ENCODE data around the gene TRIM36. TPM values are rescaled to one million over a fixed set of nuclear protein-coding genes. Genes with fewer than 3 reads are reported as not detected.
A peak's percentile ranks its signal among the peaks of the same experiment; 100 is the strongest.

Gene TRIM36
- total RNA-seq, 3 donors from 2014 or later, result 20.6 to 45.7 (median 27.1) TPM

GRCh38 chr5:115194676-115195075 lies 25.0 kb upstream of the TRIM36 start:
- DNase-seq (peak in 1 of 3 donors; percentile 79), ATAC-seq (peak; percentile 74)

GRCh38 chr5:115193295-115193694 lies 23.6 kb upstream of the TRIM36 start:
- no peak for TF ChIP-seq CTCF (IDR thresholded peaks at IDR 0.05)
- H3K4me3 ChIP-seq, result no peak overlapping the region
- no peaks in the 10 kb centered on the region for H3K36me3 ChIP-seq (ENCODE audit: low read depth)
- ATAC-seq (no peak), DNase-seq (no peak)
- intact Hi-C loops (cut with DNase I, micrococcal nuclease), result no loop called here
- no peaks in the 10 kb centered on the region for H3K9me3 ChIP-seq
- peaks cover 47% of the 10 kb centered on the region for H3K4me1 ChIP-seq (ENCODE audit: low read depth)

More at GRCh38 chr5:115194676-115195075, 25.0 kb upstream of the TRIM36 start:
- Histone ChIP-seq H3K4me1 (ENCODE audit: low read depth) (peaks cover 47% of the 10 kb centered on the region), H3K4me3 (no peak overlapping the region), H3K36me3 (ENCODE audit: low read depth) (no peaks in the 10 kb centered on the region), H3K9me3 (no peaks in the 10 kb centered on the region)
- no peak for TF ChIP-seq CTCF (IDR thresholded peaks at IDR 0.05)
- intact Hi-C loops (cut with DNase I, micrococcal nuclease), result no loop called here

GRCh38 chr5:115192098-115192497 lies 22.4 kb upstream of the TRIM36 start:
- intact Hi-C loops (cut with DNase I, micrococcal nuclease), result no loop called here
- Histone ChIP-seq H3K36me3 (ENCODE audit: low read depth) (no peaks in the 10 kb centered on the region), H3K9me3 (no peaks in the 10 kb centered on the region), H3K4me1 (ENCODE audit: low read depth) (peaks cover 47% of the 10 kb centered on the region), H3K4me3 (no peak overlapping the region)
- ATAC-seq (peak; percentile 90), DNase-seq (peak in 1 of 3 donors; percentile 72)
- no peak for TF ChIP-seq CTCF (IDR thresholded peaks at IDR 0.05)

GRCh38 chr5:115191474-115192031 lies 21.8 kb upstream of the TRIM36 start:
- peak; percentile 1 for ATAC-seq
- Histone ChIP-seq H3K36me3 (ENCODE audit: low read depth) (no peaks in the 10 kb centered on the region), H3K9me3 (no peaks in the 10 kb centered on the region), H3K4me3 (no peak overlapping the region), H3K4me1 (ENCODE audit: low read depth) (peaks cover 47% of the 10 kb centered on the region)
- intact Hi-C loops (cut with DNase I, micrococcal nuclease), result no loop called here
- TF ChIP-seq CTCF (IDR thresholded peaks at IDR 0.05), result no peak
- peak in 1 of 3 donors; percentile 16 for DNase-seq

GRCh38 chr5:115190388-115190787 lies 20.7 kb upstream of the TRIM36 start:
- intact Hi-C loops (cut with DNase I, micrococcal nuclease), result no loop called here
- no peak for TF ChIP-seq CTCF (IDR thresholded peaks at IDR 0.05)
- H3K36me3 ChIP-seq (ENCODE audit: low read depth), result no peaks in the 10 kb centered on the region
- ATAC-seq (peak; percentile 66), DNase-seq (peak in 2 of 3 donors; percentile 63 to 79)
- peaks cover 44% of the 10 kb centered on the region for H3K4me1 ChIP-seq (ENCODE audit: low read depth)
- H3K4me3 ChIP-seq, result no peak overlapping the region
- H3K9me3 ChIP-seq, result no peaks in the 10 kb centered on the region

DNA sequence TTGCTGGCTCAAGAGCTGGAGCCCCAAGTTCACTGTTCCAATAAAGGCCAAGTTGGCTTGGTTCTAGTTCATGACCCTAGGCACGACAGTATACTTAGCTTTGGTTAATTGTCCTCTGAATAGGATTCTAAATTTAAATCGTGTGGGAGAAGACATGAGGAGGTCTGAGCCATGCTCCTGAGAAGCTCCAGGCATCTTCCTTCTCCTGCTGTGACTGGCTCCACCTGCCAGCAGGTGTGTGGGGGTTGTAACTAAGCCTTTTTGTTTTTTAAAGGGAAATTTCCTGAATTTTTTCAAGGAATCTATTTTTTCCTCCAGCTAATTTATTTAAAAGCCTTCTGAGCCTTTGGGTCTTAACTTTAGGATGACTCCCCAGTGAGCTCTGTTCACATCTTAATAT lies 20.2 kb upstream of the TRIM36 start:
- no peaks in the 10 kb centered on the region for H3K36me3 ChIP-seq (ENCODE audit: low read depth)
- no peak for ATAC-seq
- no peaks in the 10 kb centered on the region for H3K9me3 ChIP-seq
- intact Hi-C loops (cut with DNase I, micrococcal nuclease), result no loop called here
- no peak overlapping the region for H3K4me3 ChIP-seq
- DNase-seq, result no peak
- no peak for TF ChIP-seq CTCF (IDR thresholded peaks at IDR 0.05)
- peaks cover 39% of the 10 kb centered on the region for H3K4me1 ChIP-seq (ENCODE audit: low read depth)

Data from mucosa of descending colon (tissue), 3 donors.